Dedifferentiated amniotic fluid mesenchymal stem cell (primary cell): ENCODE measurements around the gene CLSTN2.

Experiments used
- DNase-seq: peaks from one replicate; pipeline ENCODE4 v3.0.0-alpha.2; 2016; ENCODE audit errors: extremely low spot score

The CLSTN2 gene

DNA sequence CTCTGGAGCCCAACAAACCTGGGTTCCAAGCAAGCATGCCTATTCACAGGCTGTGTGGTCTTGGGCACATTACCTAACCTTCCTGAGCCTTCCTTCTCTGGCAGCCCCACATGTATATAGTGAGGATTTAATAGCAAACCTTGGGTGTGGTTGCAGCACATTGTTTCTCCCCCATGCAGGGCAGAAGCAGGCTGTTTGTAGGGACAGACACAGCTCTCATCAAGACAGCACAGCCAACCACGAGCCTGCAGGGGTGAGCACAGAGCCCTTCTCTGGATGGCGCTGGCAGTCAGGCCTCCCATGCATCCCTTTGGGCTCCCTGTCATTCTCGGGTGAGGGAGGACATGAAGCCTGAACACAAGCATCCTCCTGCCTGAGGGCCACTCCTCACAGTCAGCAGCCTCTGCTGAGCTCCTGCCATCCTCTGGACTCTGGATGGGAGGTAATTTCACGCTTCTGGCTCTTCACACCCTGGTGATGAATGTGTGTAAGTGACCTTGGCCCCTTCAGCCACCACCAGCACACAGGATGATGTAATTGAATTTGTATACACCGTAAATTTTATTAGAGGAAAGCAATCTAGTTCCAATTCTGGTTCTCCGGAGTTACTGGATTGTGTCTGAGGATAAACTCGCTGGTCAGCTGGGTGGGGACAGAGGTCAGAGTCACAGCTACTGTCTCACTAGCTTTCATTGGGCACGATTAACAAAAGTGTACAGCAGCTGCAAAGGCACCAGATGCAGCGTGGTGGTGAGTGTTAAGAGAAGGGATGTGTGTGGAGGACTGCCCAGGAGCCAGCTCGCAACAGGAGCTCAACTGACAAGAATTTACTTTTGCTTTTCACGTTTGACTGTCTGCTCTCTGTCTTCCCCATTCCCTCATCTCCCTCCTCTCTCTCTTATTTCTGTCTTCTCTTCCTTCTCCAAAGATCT lies 118.1 kb downstream of the CLSTN2 start:
- DNase-seq, result no peak

DNA sequence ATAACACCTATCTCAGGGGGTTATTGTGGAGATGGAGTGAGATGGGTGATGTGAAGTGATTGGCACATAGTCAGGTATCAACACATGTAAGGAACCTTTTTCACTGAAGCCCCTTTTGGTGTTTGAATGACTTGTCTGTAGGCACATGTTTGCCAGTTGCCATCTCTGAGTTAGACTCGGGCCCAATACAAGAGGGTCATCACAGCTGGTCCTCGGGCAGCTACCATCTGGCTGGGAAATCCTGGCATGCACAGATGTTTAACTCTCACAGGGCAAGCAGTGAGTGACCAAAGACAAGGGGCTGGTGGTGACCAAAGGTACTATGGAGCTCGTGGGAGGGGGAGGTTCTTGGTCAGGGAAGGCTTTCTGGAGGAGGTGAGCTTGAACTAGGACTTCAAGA lies 118.8 kb downstream of the CLSTN2 start:
- DNase-seq, result no peak

DNA sequence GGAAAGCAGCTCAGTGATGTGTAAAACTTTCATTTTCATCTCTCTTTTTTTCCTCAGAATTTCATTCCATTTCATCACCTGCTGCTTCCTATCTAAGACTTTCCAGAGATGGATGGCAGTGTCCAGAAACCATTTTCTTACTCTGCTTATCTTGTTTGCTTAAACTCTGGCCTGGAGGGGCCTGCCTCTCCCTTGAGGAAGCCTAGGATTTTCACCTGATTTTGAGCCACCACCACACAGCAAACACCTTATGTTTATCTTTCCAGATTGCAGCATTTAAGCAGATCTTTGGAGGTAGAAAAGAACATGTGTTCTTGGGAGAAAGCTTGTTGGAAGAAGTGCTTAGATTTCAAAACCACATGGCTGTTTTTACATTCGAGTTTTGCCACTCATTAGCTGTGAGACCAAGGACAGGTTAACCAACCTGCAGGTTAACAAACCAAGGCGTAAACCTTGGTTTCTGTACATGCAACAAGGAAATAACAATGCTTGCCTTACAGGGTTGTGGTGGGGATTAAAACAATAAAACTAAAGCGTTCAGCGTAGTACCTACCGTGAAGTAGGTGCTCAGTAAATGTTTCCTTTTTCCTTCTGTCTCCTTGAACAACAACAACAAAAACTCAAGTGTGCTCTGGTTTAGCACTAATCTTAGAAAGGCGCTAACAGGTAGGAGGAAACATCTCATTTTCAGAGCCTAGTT lies 120.3 kb downstream of the CLSTN2 start:
- DNase-seq, result no peak

DNA sequence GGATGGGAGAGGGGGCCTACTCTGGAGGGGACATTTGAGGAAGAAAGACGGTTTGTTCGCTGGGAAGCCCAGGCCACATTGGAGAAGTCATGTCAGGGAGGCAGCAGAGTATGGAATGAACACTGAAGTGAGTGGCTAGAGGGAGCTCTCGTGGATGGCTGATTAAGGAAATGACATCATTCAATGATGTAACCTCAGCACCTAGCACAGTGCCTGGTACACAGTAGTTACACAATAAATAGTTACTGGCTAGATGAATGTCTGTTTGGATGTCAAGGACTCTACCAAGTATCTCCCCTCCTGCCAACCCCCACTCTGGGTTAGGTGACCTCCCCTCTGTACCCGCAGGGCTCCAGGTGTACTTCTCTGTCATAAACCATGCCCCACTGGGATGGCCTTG lies 121.1 kb downstream of the CLSTN2 start:
- DNase-seq, result no peak

DNA sequence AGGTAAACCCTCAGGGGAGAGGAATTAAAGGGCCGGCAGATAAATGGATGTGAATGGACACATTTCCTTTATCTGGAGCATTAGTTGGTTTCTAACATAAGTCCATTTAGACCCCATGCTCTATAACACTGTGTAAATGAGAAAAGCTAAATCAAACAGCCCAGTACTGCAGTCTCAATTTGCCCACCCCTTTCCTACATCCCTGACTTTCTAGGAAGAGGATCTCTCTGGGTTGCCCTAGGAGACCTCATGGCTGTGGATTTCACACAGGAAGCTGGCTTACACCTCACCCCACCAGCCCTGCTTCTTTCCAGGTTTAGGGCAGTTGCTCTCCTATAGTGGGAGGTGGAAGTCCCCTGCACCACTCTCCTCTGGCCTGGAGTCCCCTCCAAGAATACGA lies 126.2 kb downstream of the CLSTN2 start:
- DNase-seq, result no peak

DNA sequence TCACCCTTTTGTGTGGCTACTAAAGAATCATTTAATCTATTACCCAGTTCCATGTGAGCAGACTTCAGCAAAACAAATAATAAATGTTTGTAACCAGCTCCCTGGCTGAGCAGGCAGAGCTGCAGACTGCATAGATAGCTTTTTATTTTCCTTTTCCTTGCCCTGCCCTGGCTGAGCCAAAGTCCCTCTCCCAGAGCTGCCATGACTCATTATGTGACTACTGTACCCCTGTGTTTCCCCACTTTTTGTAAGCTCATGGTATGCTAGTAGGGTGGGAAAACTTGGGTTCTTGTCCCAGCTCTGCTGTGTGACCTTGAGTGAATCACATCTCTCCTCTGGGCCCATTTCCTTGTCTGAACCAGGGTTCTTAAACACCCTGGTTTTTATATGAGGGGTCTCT lies 127.5 kb downstream of the CLSTN2 start:
- no peak for DNase-seq

DNA sequence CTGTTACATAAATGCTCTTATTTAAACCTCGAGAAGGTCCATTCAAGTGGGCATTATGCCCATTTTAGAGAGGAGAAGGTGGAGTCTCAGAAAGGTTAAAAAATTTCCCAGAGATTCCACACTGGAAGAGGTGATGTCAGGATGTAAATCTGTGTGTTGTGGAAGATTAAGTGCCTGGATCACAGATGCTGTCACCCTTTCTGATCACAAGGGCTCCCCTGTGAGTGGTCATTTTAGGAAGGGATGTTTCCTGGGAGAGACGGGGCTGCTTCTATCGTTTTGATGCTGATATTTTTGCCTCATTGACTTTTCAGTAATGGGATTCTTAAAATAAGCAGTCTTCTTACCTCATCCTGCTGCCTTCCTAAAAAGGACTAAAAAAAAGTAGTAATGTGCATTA lies 132.5 kb downstream of the CLSTN2 start:
- DNase-seq, result no peak

DNA sequence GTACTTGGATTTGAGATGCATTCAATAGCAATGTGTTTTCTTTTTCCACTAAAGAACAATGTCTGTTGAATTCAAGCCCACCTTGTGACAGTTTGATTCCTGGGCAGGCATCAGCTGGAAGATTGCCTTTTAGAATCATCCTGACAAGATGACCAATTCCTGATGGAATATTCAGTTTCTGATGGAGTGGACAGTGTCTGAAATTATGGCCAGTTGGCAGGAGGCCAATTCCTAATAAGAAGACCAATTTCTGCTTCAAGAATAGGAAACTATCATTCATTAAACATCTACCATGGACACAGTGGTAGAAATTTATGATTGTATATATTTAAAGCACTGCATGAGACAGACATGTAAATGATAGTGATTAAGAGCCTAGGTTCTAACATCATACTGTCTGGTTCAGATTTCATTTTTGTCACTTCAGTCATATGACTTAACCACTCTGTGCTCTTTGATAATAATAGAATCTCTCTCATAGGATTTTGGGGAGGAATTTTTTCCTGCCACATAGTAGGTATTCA lies 133.6 kb downstream of the CLSTN2 start:
- no peak for DNase-seq

DNA sequence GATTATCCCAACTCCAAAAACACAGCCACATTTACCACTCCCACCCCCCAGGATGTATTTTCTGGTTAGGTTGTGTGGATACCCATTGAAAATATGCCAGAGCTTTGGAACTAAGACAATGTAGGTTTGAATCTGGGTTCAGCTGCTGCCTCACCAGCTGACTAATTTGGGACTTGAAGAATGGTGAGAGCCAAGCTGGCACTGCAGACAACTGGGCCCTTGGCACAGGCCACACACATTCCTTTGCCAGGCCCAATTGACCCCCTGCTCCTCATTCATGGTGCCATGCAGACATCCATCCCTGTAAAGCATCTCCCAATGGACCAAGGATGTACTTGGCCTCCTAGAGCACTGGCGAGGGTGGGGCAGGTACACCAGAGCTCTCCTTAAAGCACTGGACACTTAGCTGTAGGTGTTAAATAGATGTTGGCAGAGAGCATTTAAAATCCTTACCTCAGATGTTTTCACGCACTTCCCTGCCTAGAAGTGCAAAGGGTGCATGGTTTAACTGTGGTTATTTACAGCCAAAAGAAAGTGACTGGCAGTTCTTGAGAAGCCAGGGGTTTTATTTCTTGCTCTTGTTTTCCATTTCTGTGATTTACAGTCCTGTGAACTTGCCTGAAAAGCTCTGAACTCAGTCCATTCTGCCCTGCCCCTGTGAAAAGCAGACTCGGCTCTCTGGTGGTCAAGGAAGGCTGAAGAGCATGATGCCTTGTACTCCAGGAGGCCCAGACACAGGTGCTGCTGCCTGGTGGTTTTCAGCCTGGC lies 138.5 kb downstream of the CLSTN2 start:
- no peak for DNase-seq

DNA sequence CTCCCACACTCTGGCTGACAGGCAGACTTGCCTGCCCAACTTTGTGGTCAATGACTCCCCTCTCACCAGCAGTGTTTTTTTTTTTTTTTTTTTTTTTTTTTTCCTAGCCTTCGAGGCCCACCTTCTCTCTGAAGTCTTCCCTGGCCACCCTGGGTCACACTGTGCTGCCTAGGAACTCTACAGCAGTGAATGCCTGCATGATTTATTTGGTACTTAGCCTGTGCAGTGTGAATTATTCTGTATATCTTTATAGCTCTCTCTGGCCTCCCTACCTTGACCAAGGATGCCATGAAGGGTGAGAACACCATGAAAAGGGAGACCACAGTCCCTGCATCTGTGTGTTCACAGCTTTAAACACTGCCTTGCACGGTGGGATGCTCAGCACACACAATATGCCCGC lies 141.6 kb downstream of the CLSTN2 start:
- DNase-seq, result no peak

DNA sequence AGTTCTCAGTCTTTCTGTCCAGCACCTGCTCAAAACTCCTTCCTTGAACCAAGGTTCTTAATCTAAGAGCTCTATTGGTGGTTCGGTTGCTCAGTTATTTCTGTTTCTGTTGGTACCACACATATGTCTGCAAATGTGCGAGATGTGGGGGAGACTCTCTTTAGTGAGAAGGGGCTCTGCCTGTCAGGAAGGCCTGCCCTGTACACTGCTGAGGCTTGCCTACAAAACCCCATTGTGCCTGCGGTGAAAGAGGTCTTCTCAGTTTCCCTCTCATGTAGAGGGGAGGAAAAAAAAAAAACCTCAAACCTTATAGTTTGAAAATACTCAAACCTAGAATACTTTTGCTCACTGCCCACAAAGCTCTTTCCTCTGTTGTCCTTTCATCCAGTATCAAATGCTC lies 142.4 kb downstream of the CLSTN2 start:
- no peak for DNase-seq

DNA sequence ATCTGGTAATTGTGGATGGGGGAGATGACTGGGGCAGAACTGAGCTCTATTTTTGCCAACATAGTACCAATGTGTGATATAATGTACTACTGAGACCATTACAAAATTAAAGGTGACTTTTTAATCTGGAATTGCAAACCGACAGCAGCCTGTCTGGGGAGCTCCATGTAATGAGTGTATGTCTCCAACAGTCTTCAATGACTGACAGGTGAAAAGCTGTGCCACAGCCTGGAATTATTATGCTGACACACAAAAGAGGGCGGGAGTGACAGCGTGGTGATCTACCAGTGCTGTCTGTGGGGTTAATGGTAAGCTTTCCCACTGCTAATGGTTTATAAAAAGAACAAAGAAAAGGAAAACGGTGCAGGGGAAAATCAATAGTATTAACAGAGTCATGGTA lies 143.4 kb downstream of the CLSTN2 start:
- no peak for DNase-seq

DNA sequence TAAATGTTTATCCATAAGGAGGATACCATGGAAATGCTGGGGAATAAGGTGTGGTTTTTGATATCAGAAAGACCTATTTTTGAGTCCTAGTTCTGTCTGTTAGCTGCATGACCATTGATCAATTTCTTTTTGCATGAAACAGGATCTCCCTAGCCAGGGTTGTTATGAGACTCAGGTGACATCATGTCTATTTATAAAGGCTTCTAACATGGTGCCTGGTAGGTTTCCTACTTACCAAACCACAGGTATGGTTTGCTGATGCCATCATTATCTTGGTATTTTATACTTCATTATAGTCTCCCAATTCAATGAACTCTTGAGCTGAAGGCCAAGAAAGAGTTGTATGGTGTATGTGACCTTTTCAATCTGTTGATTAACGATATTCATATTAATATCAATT lies 144.0 kb downstream of the CLSTN2 start:
- DNase-seq, result no peak

DNA sequence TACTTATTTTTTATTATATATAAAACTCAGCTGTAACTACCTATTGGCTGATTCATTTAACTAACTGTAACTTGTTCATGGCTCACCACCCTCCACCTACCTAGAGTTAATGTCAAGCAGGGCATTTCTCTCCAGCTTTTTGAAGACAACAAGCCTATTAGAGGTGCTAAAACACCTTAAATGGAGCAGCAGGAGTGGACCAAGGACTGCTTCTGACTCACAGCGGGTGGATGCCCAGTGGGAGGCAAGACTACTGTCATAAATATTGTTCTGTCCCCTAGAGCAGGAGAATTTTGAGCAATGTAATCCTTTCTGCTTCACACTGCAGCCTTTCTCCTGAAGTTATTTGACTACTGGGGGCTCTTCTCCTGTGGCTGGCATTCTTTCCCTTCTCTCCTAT lies 146.9 kb downstream of the CLSTN2 start:
- no peak for DNase-seq

DNA sequence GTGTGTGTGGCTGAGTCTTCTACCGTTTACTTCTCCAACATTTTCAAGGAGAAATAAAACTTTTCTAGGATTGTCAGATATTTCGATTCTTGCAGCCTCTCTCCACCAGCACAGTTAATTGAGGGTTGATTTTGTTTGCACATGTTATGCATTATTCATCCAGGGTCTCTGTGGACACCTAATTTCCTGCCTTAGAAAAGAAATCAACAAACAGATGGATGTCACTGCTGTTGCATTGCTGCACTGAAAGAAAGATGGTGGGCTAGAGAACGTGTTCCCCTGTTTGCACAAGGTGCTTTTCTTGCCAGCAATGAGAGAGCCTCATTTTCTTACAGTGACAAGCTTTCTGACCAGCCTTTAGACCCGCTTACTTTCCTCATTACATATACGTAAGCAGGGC lies 150.0 kb downstream of the CLSTN2 start:
- no peak for DNase-seq

DNA sequence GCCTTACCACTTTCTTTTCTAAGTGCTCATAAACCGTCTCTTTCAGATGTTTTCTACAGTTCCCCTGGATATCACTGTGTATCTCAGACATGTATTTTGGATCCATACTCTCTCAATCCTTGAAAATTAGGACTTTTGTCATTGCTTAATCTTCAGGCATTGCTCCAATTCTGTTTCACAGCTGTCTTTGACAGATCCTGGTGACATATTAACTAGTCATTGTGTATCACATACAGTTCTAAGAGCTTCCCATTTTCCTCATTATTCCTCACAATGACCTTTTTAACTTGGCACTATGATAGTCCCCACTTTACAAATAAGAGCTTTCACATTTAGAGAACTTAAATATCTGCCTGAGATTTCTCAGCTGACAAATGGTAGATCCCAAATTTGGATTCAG lies 151.7 kb downstream of the CLSTN2 start:
- no peak for DNase-seq

DNA sequence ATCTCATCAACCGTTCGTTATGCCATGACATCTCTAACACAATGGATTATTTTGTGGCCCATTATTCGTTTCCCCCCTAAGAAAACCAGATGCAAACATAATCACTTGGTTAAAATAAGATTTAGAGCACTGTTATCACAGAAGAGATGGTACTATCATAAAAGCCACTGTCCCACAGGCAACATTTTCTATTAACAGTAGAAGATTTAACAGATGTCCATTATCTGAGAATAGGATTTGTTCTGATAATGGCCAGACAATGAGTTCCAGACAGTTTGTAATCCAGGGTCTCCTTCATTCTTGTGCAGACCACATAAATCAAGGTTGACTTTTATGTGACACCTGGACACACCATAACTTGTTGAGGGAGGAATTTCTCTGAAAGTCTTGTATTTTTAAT lies 153.1 kb downstream of the CLSTN2 start:
- DNase-seq, result no peak

DNA sequence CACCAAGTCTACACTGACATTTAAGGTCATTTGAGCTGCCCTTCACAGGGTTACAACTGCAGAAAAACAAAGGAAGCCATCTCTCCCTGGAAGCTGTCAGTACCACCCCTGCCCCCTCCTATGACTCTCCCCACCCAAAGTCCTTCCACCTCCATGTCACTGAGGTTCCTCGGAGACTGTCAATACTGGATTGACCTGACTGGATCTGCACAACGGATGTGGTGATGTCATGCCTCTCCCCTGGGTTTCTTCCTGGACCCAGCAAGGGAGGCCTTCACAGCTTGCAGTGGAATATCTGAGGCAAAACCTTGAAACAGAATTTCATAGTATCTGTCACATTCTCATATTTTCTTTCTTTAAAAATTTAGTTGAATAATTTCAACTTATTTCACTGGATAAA lies 153.5 kb downstream of the CLSTN2 start:
- DNase-seq, result no peak

DNA sequence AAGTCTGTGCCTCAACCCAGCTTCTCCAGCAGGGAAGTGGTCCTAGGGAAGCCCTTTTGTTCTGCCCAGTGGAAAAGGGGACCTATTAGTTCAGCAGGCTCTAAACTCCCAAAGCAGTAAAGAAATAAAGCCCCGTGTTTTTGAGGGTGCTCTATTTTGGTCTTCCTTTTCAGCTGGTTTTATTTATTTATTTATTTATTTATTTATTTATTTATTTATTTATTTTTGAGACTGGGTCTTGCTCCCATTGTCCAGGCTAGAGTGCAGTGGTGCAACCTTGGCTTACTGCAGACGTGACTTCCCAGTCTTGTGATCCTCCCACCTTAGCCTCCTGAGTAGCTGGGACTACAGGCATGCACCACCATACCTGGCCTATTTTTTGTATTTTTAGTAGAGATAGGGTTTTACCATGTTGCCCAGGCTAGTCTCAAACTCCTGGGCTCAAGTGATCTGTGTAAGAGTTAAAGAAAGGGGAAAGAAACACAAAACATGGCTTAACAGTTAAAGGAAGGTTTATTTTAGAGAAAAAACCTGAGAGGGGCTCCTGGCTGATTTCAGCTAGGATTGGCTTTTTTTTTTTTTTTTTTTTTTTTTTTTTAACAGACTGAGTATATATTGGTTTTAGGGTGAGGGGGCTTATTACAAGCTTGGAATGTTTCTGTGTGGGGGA lies 154.6 kb downstream of the CLSTN2 start:
- DNase-seq, result no peak

DNA sequence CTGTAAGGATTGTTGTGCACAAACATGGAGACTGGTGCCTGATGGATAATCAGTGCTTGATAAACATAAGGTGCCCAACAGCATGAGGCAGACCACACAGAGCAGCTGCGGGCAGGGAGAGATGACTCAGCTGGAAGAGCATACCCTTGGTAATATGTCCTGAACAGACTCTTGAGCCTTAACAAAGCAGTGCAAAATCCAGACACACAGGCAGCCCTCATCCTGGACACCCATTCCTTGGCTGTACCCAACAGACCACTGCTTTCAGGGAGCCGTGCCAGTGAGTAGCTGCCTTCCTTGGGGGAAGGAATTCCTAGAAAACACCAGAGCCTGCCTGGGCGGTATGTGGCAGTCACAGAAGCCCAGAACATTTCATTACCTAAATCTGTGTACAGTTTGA lies 156.2 kb downstream of the CLSTN2 start:
- no peak for DNase-seq

DNA sequence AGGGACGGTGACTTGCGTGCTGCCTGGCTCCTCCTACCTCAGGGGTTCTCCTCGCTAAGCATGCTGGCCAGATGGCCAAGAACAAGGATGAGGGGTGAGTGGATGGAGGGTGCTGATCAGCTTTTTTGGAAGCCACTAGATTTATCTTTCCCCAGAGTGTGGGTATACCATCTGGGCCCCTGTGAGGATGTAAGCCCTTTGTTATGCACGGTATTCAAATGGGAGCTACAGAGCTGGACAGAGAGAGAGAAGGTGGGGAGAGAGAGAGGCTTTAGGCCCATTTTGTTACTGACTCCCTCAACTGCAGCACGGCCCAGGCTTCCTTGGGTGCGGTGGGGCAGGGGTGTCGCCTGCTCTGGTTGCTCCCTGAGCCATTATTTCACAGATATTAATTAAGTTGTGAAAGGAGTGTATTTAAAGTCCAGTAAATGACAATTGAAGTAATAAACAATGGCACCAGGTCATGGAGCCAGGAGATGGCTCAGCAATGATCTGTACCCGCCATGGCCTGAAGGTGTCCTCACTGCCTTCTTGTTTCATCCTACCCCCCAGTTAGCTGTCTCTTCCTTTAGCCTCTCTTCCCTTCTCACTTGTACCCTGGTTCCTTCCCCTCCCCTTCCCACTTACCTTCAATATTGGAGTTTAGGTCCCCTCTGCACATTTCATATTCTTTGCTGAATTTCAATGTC lies 158.0 kb downstream of the CLSTN2 start:
- DNase-seq, result no peak
